Gastroesophageal sphincter (tissue), 3 donors: Measurements from ENCODE around the gene KLF17.

Source experiments
- CTCF ChIP-seq, 4 experiments: fragments of 200-600 bp in 2 of 4; fragments of 450-650 bp in 2 of 4; sonication (generic) in 1 of 4; IDR thresholded peaks; one replicate each; pipeline ENCODE4 v1.5.1; 2017 to 2019; ENCODE audit warnings: antibody characterized with exemption in 4 of 4, mild to moderate bottlenecking in 2 of 4, moderate library complexity in 2 of 4
- EP300 ChIP-seq: sonication (generic); formaldehyde crosslinking; IDR thresholded peaks from one replicate; pipeline ENCODE4 v1.6.1; 2017; ENCODE audit warnings: antibody characterized with exemption, mild to moderate bottlenecking
- POLR2A ChIP-seq, 2 donors: fragments of 450-650 bp; IDR thresholded peaks; one replicate each; pipeline ENCODE4 v1.6.1; 2017; ENCODE audit warnings: antibody characterized with exemption in 2 of 2, mild to moderate bottlenecking in 2 of 2, moderate library complexity in 1 of 2
- POLR2AphosphoS5 ChIP-seq: sonication (generic); formaldehyde crosslinking; IDR thresholded peaks from one replicate; pipeline ENCODE4 v1.6.1; 2017; ENCODE audit warnings: antibody characterized with exemption

- no peak for TF ChIP-seq POLR2A (IDR thresholded peaks at IDR 0.05)
- no peak for TF ChIP-seq CTCF (IDR thresholded peaks at IDR 0.05)
- TF ChIP-seq POLR2AphosphoS5, result no peak
- no peak for TF ChIP-seq EP300
These were observed 40.2 kb downstream of the KLF17 start for GRCh38 chr1:44158871-44159270.
